Hepatocyte (in vitro differentiated cells): Measurements from ENCODE around the gene ADGRA1. TPM values are rescaled to one million over a fixed set of nuclear protein-coding genes. Genes with fewer than 3 reads are reported as not detected.
A peak's percentile ranks its signal among the peaks of the same experiment; 100 is the strongest.
"Not testable (repeated sequence)": the region's sequence is repeated elsewhere in the genome, so short reads cannot be mapped to it uniquely, and the experiment has no call there.

ENCODE experiments used
- DNase-seq: peaks from one replicate; pipeline ENCODE4 v3.0.0-alpha.2; 2016; ENCODE audit warnings: low spot score
- H2AFZ ChIP-seq: fragments of 200-600 bp; sonication (generic); 2 replicates; pipeline ENCODE4 v1.6.0; 2016; ENCODE audit warnings: antibody characterized with exemption, mild to moderate bottlenecking
- H3K27ac ChIP-seq: fragments of 200-600 bp; sonication (generic); 2 replicates; pipeline ENCODE4 v1.5.1; 2016; ENCODE audit warnings: mild to moderate bottlenecking
- H3K27me3 ChIP-seq: fragments of 200-600 bp; sonication (generic); 2 replicates; pipeline ENCODE4 v1.6.1; 2016
- H3K36me3 ChIP-seq: fragments of 200-600 bp; sonication (generic); replicated peaks from 2 replicates; pipeline ENCODE4 v1.5.1; 2016; ENCODE audit warnings: low read depth; ENCODE audit not compliant: insufficient read depth
- H3K4me1 ChIP-seq: fragments of 200-600 bp; sonication (generic); 2 replicates; pipeline ENCODE4 v1.5.1; 2016; ENCODE audit warnings: mild to moderate bottlenecking, moderate library complexity; ENCODE audit not compliant: insufficient read depth
- H3K4me2 ChIP-seq: fragments of 200-600 bp; sonication (generic); 2 replicates; pipeline ENCODE4 v1.6.0; 2016
- H3K4me3 ChIP-seq: fragments of 200-600 bp; sonication (generic); 2 replicates; pipeline ENCODE4 v1.5.1; 2016; ENCODE audit warnings: mild to moderate bottlenecking
- H3K79me2 ChIP-seq: fragments of 200-600 bp; sonication (generic); 2 replicates; pipeline ENCODE4 v1.6.0; 2017; ENCODE audit warnings: mild to moderate bottlenecking
- H3K9me2 ChIP-seq: fragments of 200-600 bp; sonication (generic); replicated peaks from 2 replicates; pipeline ENCODE4 v1.6.0; 2017; ENCODE audit warnings: mild to moderate bottlenecking; ENCODE audit not compliant: insufficient read depth
- H3K9me3 ChIP-seq: fragments of 200-600 bp; sonication (generic); 2 replicates; pipeline ENCODE4 v1.5.1; 2016; ENCODE audit warnings: low read depth, mild to moderate bottlenecking
- H4K20me1 ChIP-seq: fragments of 200-600 bp; sonication (generic); 2 replicates; pipeline ENCODE4 v1.6.0; 2016; ENCODE audit warnings: mild to moderate bottlenecking; ENCODE audit not compliant: insufficient read depth, poor library complexity, severe bottlenecking
- CTCF ChIP-seq: fragments of 200-600 bp; sonication (generic); IDR thresholded peaks from 2 replicates; pipeline ENCODE4 v1.5.1; 2016; ENCODE audit warnings: antibody characterized with exemption, mild to moderate bottlenecking; ENCODE audit not compliant: poor library complexity
- EZH2 ChIP-seq: fragments of 200-600 bp; sonication (generic); IDR thresholded peaks from 2 replicates; pipeline ENCODE4 v1.6.1; 2016; ENCODE audit warnings: antibody characterized with exemption, mild to moderate bottlenecking, borderline replicate concordance
- EZH2phosphoT487 ChIP-seq: fragments of 200-600 bp; sonication (generic); IDR thresholded peaks from one replicate; pipeline ENCODE4 v1.6.1; 2018; ENCODE audit warnings: antibody characterized with exemption, mild to moderate bottlenecking, low read depth, moderate library complexity; ENCODE audit not compliant: unreplicated experiment, severe bottlenecking
- WGBS: methylation state at CpG from one replicate; pipeline ENCODE4 v1.1.6; 2016; ENCODE audit warnings: low lambda C conversion rate; ENCODE audit errors: missing lambda C conversion rate; 5-methylcytosine and 5-hydroxymethylcytosine counted together
- polyA plus RNA-seq: library from polyadenylated mRNA; unstranded; fragments of >200 nt; fragmentation: Nextera tagmentation; extraction: Ambion mirVana; gene quantifications from 2 replicates; pipeline ENCODE4 v1.2.1, GENCODE V29; 2016
- total RNA-seq: library from RNA; depleted of rRNA; stranded (reverse); fragments of >200 nt; gene quantifications from 2 replicates; pipeline ENCODE4 v1.2.3, GENCODE V29; 2014

Gene ADGRA1
- total and polyA plus RNA-seq, 2 experiments from 2014 or later: 0.47 TPM; not detected in 1

GRCh38 chr10:133109711-133110110 lies 22.0 kb downstream of the ADGRA1 start:
- TF ChIP-seq CTCF (no peak), EZH2 (no peak), EZH2phosphoT487 (no peak)
- Histone ChIP-seq H3K27ac (peak overlapping the region; percentile 31), H3K9me3 (no peaks in the 10 kb centered on the region), H3K4me2 (no peak overlapping the region), H2AFZ (no peak overlapping the region), H3K27me3 (no peaks in the 10 kb centered on the region), H3K9me2 (no peaks in the 10 kb centered on the region), H3K36me3 (no peaks in the 10 kb centered on the region), H3K4me1 (no peaks in the 10 kb centered on the region), H3K4me3 (no peak overlapping the region), H3K79me2 (no peaks in the 10 kb centered on the region), H4K20me1 (no peaks in the 10 kb centered on the region)
- 61% methylated on average over 11 of the region's 11 CpGs for WGBS
- DNase-seq: peak; percentile 41

GRCh38 chr10:133110133-133110532 lies 22.4 kb downstream of the ADGRA1 start:
- TF ChIP-seq EZH2 (no peak), EZH2phosphoT487 (no peak), CTCF (no peak)
- Histone ChIP-seq H4K20me1 (no peaks in the 10 kb centered on the region), H3K27ac (peak overlapping the region; percentile 31), H3K79me2 (no peaks in the 10 kb centered on the region), H2AFZ (no peak overlapping the region), H3K4me2 (no peak overlapping the region), H3K36me3 (no peaks in the 10 kb centered on the region), H3K4me1 (no peaks in the 10 kb centered on the region), H3K9me2 (no peaks in the 10 kb centered on the region), H3K27me3 (no peaks in the 10 kb centered on the region), H3K9me3 (no peaks in the 10 kb centered on the region), H3K4me3 (no peak overlapping the region)
- 66% methylated on average over 13 of the region's 13 CpGs for WGBS
- peak; percentile 47 for DNase-seq

GRCh38 chr10:133110609-133111275 lies 23.0 kb downstream of the ADGRA1 start:
- H3K36me3 ChIP-seq: no peaks in the 10 kb centered on the region
- WGBS: 77% methylated on average over 5 of the region's 6 CpGs
- TF ChIP-seq CTCF (no peak), EZH2phosphoT487 (no peak), EZH2 (no peak)

GRCh38 chr10:133111640-133112039 lies 23.9 kb downstream of the ADGRA1 start:
- not testable (repeated sequence) for H3K27me3 ChIP-seq, H3K9me2 ChIP-seq, H3K27ac ChIP-seq, H4K20me1 ChIP-seq, H2AFZ ChIP-seq, H3K9me3 ChIP-seq, H3K4me2 ChIP-seq, H3K79me2 ChIP-seq, H3K4me1 ChIP-seq, H3K4me3 ChIP-seq, H3K36me3 ChIP-seq
- peak; percentile 51 for DNase-seq
- 75% methylated on average over 1 of the region's 7 CpGs for WGBS

More at GRCh38 chr10:133110609-133111275, 23.0 kb downstream of the ADGRA1 start:
- no peak overlapping the region for H3K4me2 ChIP-seq
- H3K27ac ChIP-seq: no peak overlapping the region
- H4K20me1 ChIP-seq: no peaks in the 10 kb centered on the region
- no peaks in the 10 kb centered on the region for H3K27me3 ChIP-seq
- no peak overlapping the region for H3K4me3 ChIP-seq
- no peak for DNase-seq
- H3K9me3 ChIP-seq: no peaks in the 10 kb centered on the region
- H3K9me2 ChIP-seq: no peaks in the 10 kb centered on the region
- no peaks in the 10 kb centered on the region for H3K4me1 ChIP-seq
- H2AFZ ChIP-seq: no peak overlapping the region
- H3K79me2 ChIP-seq: no peaks in the 10 kb centered on the region
